Nephron (organoid): ENCODE data around the gene SH3RF3.

Source experiments
- H3K27ac Mint-ChIP-seq, 3 experiments: 2 replicates each; pipeline ENCODE4 v1.8.0; 2020; ENCODE audit warnings: mixed read lengths in 3 of 3, mild to moderate bottlenecking in 2 of 3, moderate library complexity in 1 of 3
- H3K27me3 Mint-ChIP-seq: 2 replicates; pipeline ENCODE4 v1.8.0; 2021; ENCODE audit warnings: low read depth, mild to moderate bottlenecking, moderate library complexity, mixed read lengths
- H3K36me3 Mint-ChIP-seq: 2 replicates; pipeline ENCODE4 v1.8.0; 2020; ENCODE audit warnings: low read depth, mixed read lengths
- H3K4me1 Mint-ChIP-seq: 2 replicates; pipeline ENCODE4 v1.8.0; 2020; ENCODE audit warnings: mixed read lengths
- H3K4me3 Mint-ChIP-seq, 3 experiments: 2 replicates each; pipeline ENCODE4 v1.8.0; 2020; ENCODE audit warnings: mild to moderate bottlenecking in 3 of 3, mixed read lengths in 3 of 3, moderate library complexity in 2 of 3
- H3K9me3 Mint-ChIP-seq: 2 replicates; pipeline ENCODE4 v1.8.0; 2020; ENCODE audit warnings: mixed read lengths
- TF ChIP-seq, protein P1 (sequence below), 3 experiments: fragments of 200-600 bp; sonication (generic); IDR thresholded peaks; one replicate each; pipeline ENCODE4 v1.5.0; 2021; ENCODE audit warnings: antibody characterized with exemption in 3 of 3; ENCODE audit not compliant: unreplicated experiment in 3 of 3

Gene SH3RF3

GRCh38 chr2:109507828-109508227 lies 378.8 kb downstream of the SH3RF3 start:
- TF ChIP-seq, protein P1, sequence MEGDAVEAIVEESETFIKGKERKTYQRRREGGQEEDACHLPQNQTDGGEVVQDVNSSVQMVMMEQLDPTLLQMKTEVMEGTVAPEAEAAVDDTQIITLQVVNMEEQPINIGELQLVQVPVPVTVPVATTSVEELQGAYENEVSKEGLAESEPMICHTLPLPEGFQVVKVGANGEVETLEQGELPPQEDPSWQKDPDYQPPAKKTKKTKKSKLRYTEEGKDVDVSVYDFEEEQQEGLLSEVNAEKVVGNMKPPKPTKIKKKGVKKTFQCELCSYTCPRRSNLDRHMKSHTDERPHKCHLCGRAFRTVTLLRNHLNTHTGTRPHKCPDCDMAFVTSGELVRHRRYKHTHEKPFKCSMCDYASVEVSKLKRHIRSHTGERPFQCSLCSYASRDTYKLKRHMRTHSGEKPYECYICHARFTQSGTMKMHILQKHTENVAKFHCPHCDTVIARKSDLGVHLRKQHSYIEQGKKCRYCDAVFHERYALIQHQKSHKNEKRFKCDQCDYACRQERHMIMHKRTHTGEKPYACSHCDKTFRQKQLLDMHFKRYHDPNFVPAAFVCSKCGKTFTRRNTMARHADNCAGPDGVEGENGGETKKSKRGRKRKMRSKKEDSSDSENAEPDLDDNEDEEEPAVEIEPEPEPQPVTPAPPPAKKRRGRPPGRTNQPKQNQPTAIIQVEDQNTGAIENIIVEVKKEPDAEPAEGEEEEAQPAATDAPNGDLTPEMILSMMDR (IDR thresholded peaks at IDR 0.05; ENCODE audit: unreplicated experiment in 3 of 3) = no peak
- H3K9me3 Mint-ChIP-seq = peaks cover 3% of the 10 kb centered on the region
- H3K4me1 Mint-ChIP-seq = peaks cover 8% of the 10 kb centered on the region
- no peak overlapping the region for H3K27ac Mint-ChIP-seq
- H3K4me3 Mint-ChIP-seq = no peak overlapping the region
- no peaks in the 10 kb centered on the region for H3K36me3 Mint-ChIP-seq
- H3K27me3 Mint-ChIP-seq = peaks cover 17% of the 10 kb centered on the region

- peaks cover 24% of the 10 kb centered on the region for H3K27me3 Mint-ChIP-seq
- H3K36me3 Mint-ChIP-seq = no peaks in the 10 kb centered on the region
- H3K4me1 Mint-ChIP-seq = peaks cover 10% of the 10 kb centered on the region
- no peak overlapping the region for H3K4me3 Mint-ChIP-seq
- TF ChIP-seq, protein P1 (IDR thresholded peaks at IDR 0.05; ENCODE audit: unreplicated experiment in 3 of 3) = no peak
- H3K27ac Mint-ChIP-seq = peak overlapping the region in 1 of 3 experiments; percentile 24
- peaks cover 3% of the 10 kb centered on the region for H3K9me3 Mint-ChIP-seq
Observed at GRCh38 chr2:109508556-109508955, 379.6 kb downstream of the SH3RF3 start.

DNA sequence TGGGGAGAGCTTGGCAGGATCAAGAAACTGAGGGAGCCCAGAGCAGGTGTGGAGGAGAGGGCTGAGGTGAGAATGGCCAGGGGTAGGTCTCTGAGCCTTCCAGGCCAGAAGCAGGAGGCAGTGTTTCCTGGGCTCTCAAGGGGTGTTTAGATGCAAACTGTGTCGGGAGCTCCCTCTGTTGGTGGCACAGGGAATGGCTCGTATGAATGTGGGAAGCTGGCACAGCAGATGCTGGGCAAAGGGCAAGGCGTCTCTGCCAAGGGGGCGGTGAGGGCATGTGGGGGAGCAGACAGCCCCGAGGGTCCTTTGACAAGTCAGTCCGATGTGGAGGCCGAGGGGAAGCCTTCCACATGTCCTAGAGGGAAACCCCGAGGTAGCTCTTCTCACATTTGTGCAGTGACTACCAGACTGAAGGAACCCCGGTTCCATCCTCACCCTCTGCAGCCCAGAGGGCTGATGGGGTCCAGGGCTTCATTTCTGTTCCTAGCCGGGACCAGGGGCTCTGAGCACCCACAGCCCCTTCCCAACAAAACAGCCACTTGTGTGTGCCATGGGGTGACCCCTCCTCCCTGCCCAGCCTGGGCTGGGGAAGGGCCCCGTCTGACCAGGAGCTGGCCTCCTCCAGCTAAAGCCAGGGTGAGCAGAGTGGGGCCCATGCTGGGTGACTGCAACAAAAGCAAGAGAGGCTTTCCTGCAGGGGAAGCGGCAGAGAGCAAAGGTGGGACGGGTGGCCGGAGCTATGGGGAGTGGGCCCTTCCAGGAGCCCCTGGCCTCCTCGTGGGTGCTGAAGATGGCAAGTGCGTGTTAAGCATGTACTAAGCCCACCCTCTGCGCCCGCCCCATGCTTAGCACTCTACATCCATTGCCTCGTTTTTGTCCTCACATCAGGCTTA lies 381.4 kb downstream of the SH3RF3 start:
- Mint-ChIP-seq H3K27ac (peak overlapping the region in 2 of 3 experiments; percentile 24 to 29), H3K27me3 (peaks cover 35% of the 10 kb centered on the region), H3K9me3 (peaks cover 3% of the 10 kb centered on the region), H3K4me1 (peaks cover 18% of the 10 kb centered on the region), H3K36me3 (no peaks in the 10 kb centered on the region), H3K4me3 (no peak overlapping the region)
- TF ChIP-seq, protein P1 (IDR thresholded peaks at IDR 0.05; ENCODE audit: unreplicated experiment in 3 of 3) = peak; percentile 76 to 89 (median 88)

GRCh38 chr2:109511168-109511567 lies 382.2 kb downstream of the SH3RF3 start:
- H3K36me3 Mint-ChIP-seq = no peaks in the 10 kb centered on the region
- H3K27me3 Mint-ChIP-seq = peaks cover 41% of the 10 kb centered on the region
- H3K4me1 Mint-ChIP-seq = peaks cover 18% of the 10 kb centered on the region
- TF ChIP-seq, protein P1 (IDR thresholded peaks at IDR 0.05; ENCODE audit: unreplicated experiment in 3 of 3) = no peak
- H3K27ac Mint-ChIP-seq = no peak overlapping the region
- peaks cover 3% of the 10 kb centered on the region for H3K9me3 Mint-ChIP-seq
- no peak overlapping the region for H3K4me3 Mint-ChIP-seq

DNA sequence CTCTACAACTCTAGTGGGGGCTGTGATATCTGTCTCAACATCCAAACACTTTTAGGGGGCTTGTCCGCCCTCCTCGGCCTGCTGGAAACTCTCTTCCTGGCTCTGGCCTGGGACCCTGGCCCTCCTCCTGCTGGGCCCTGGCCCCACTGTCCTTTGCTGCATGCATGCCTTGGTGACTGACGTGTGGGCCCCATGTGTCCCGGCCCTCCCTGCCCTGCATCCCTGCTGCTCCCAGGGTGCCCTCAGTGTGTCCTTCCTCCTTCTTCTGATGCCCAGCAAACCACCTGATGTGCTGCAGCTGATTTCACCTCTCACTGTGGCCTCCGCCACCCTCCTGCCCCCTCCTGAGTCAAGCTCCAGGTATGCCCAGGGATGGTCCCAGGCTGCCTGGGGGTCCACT lies 383.1 kb downstream of the SH3RF3 start:
- Mint-ChIP-seq H3K4me3 (no peak overlapping the region), H3K27me3 (peaks cover 41% of the 10 kb centered on the region), H3K27ac (no peak overlapping the region), H3K9me3 (peaks cover 3% of the 10 kb centered on the region), H3K36me3 (no peaks in the 10 kb centered on the region), H3K4me1 (peaks cover 18% of the 10 kb centered on the region)
- TF ChIP-seq, protein P1 (IDR thresholded peaks at IDR 0.05; ENCODE audit: unreplicated experiment in 3 of 3) = no peak

DNA sequence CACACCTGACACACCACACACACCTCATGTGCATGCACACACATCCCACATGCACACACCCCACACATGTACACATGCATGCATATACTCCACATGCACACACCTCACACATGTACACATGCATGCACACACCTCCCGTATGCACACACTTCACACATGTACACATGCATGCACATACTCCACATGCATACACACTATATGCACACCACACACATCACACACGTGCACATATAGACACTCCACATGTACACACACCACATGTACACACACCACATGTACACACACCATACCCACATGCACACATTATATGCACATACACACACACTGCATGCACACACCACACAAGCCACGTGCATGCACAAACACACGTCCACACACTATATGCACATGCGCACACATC lies 384.2 kb downstream of the SH3RF3 start:
- H3K9me3 Mint-ChIP-seq = peaks cover 3% of the 10 kb centered on the region
- peaks cover 47% of the 10 kb centered on the region for H3K27me3 Mint-ChIP-seq
- H3K4me3 Mint-ChIP-seq = no peak overlapping the region
- H3K4me1 Mint-ChIP-seq = peaks cover 26% of the 10 kb centered on the region
- TF ChIP-seq, protein P1 (IDR thresholded peaks at IDR 0.05; ENCODE audit: unreplicated experiment in 3 of 3) = no peak
- no peak overlapping the region for H3K27ac Mint-ChIP-seq
- H3K36me3 Mint-ChIP-seq = no peaks in the 10 kb centered on the region
